Measurements from ENCODE around the gene RARB. TPM values are rescaled to one million over a fixed set of nuclear protein-coding genes. Genes with fewer than 3 reads are reported as not detected.

RARB gene
- total and polyA plus RNA-seq, 2 donors (not counting 1 experiment from before 2014, with no cell fraction given), result 9.4 to 13.3 TPM

- TF ChIP-seq CTCF (conservative IDR thresholded peaks at IDR 0.05 in 1 of 2, IDR thresholded peaks at IDR 0.05 in 1 of 2; ENCODE audit: low read depth in 1 of 2, low read length in 2 of 2) (no peak), EZH2 (IDR thresholded peaks at IDR 0.05; ENCODE audit: low read length, missing control alignments) (no peak)
- Histone ChIP-seq H4K20me1 (ENCODE audit: control insufficient read depth, extremely low read depth, insufficient read depth, low read length) (no peaks in the 10 kb centered on the region), H3K79me2 (ENCODE audit: control insufficient read depth, insufficient read depth, low read length) (no peaks in the 10 kb centered on the region), H3K9me3 (ENCODE audit: control insufficient read depth, insufficient read depth, low read depth, low read length) (no peaks in the 10 kb centered on the region), H3K27ac (ENCODE audit: insufficient read depth, low read length) (no peak overlapping the region), H3K4me1 (ENCODE audit: control insufficient read depth, extremely low read depth, insufficient read depth, low read length) (peaks cover 4% of the 10 kb centered on the region), H2AFZ (ENCODE audit: low read length) (no peak overlapping the region), H3K4me2 (ENCODE audit: extremely low read depth, insufficient read depth, low read length) (no peak overlapping the region), H3K27me3 (ENCODE audit: control insufficient read depth, insufficient read depth, low read length) (no peaks in the 10 kb centered on the region), H3K36me3 (ENCODE audit: control insufficient read depth, insufficient read depth, low read length) (no peaks in the 10 kb centered on the region), H3K4me3 (replicated peaks in 1 of 4; ENCODE audit: control extremely low read depth in 1 of 4, insufficient read depth in 1 of 4, low read depth in 3 of 4, low read length in 4 of 4) (no peak overlapping the region), H3K9ac (ENCODE audit: insufficient read depth, low read length) (no peak overlapping the region)
- no peak for DNase-seq (ENCODE audit: low read depth in 2 of 2)
Measured at GRCh38 chr3:25505581-25505980, 77.5 kb downstream of the RARB start.

GRCh38 chr3:25507811-25508210 lies 79.7 kb downstream of the RARB start:
- no peak overlapping the region for H2AFZ ChIP-seq (ENCODE audit: low read length)
- TF ChIP-seq CTCF (conservative IDR thresholded peaks at IDR 0.05 in 1 of 2, IDR thresholded peaks at IDR 0.05 in 1 of 2; ENCODE audit: low read depth in 1 of 2, low read length in 2 of 2) (no peak), EZH2 (IDR thresholded peaks at IDR 0.05; ENCODE audit: low read length, missing control alignments) (no peak)
- no peak overlapping the region for H3K4me3 ChIP-seq (replicated peaks in 1 of 4; ENCODE audit: control extremely low read depth in 1 of 4, insufficient read depth in 1 of 4, low read depth in 3 of 4, low read length in 4 of 4)
- no peak overlapping the region for H3K27ac ChIP-seq (ENCODE audit: insufficient read depth, low read length)
- no peak overlapping the region for H3K9ac ChIP-seq (ENCODE audit: insufficient read depth, low read length)
- H3K27me3 ChIP-seq (ENCODE audit: control insufficient read depth, insufficient read depth, low read length), result no peaks in the 10 kb centered on the region
- H4K20me1 ChIP-seq (ENCODE audit: control insufficient read depth, extremely low read depth, insufficient read depth, low read length), result no peaks in the 10 kb centered on the region
- H3K9me3 ChIP-seq (ENCODE audit: control insufficient read depth, insufficient read depth, low read depth, low read length), result no peaks in the 10 kb centered on the region
- DNase-seq (ENCODE audit: low read depth in 2 of 2), result no peak
- no peaks in the 10 kb centered on the region for H3K36me3 ChIP-seq (ENCODE audit: control insufficient read depth, insufficient read depth, low read length)
- no peaks in the 10 kb centered on the region for H3K79me2 ChIP-seq (ENCODE audit: control insufficient read depth, insufficient read depth, low read length)
- H3K4me2 ChIP-seq (ENCODE audit: extremely low read depth, insufficient read depth, low read length), result no peak overlapping the region
- peaks cover 4% of the 10 kb centered on the region for H3K4me1 ChIP-seq (ENCODE audit: control insufficient read depth, extremely low read depth, insufficient read depth, low read length)

GRCh38 chr3:25508433-25508832 lies 80.4 kb downstream of the RARB start:
- Histone ChIP-seq H4K20me1 (ENCODE audit: control insufficient read depth, extremely low read depth, insufficient read depth, low read length) (no peaks in the 10 kb centered on the region), H3K9ac (ENCODE audit: insufficient read depth, low read length) (no peak overlapping the region), H3K27ac (ENCODE audit: insufficient read depth, low read length) (no peak overlapping the region), H3K36me3 (ENCODE audit: control insufficient read depth, insufficient read depth, low read length) (no peaks in the 10 kb centered on the region), H3K9me3 (ENCODE audit: control insufficient read depth, insufficient read depth, low read depth, low read length) (no peaks in the 10 kb centered on the region), H3K79me2 (ENCODE audit: control insufficient read depth, insufficient read depth, low read length) (no peaks in the 10 kb centered on the region), H3K4me1 (ENCODE audit: control insufficient read depth, extremely low read depth, insufficient read depth, low read length) (peaks cover 4% of the 10 kb centered on the region), H3K27me3 (ENCODE audit: control insufficient read depth, insufficient read depth, low read length) (no peaks in the 10 kb centered on the region), H3K4me3 (replicated peaks in 1 of 4; ENCODE audit: control extremely low read depth in 1 of 4, insufficient read depth in 1 of 4, low read depth in 3 of 4, low read length in 4 of 4) (no peak overlapping the region), H3K4me2 (ENCODE audit: extremely low read depth, insufficient read depth, low read length) (no peak overlapping the region), H2AFZ (ENCODE audit: low read length) (no peak overlapping the region)
- DNase-seq (ENCODE audit: low read depth in 2 of 2), result no peak
- TF ChIP-seq EZH2 (IDR thresholded peaks at IDR 0.05; ENCODE audit: low read length, missing control alignments), result no peak
- no peak for TF ChIP-seq CTCF (conservative IDR thresholded peaks at IDR 0.05 in 1 of 2, IDR thresholded peaks at IDR 0.05 in 1 of 2; ENCODE audit: low read depth in 1 of 2, low read length in 2 of 2)

Data from fibroblast of lung (primary cell).